ENCODE results near the gene C2orf42.
"Not testable (repeated sequence)": the region's sequence is repeated elsewhere in the genome, so short reads cannot be mapped to it uniquely, and the experiment has no call there.

Gene C2orf42

DNA sequence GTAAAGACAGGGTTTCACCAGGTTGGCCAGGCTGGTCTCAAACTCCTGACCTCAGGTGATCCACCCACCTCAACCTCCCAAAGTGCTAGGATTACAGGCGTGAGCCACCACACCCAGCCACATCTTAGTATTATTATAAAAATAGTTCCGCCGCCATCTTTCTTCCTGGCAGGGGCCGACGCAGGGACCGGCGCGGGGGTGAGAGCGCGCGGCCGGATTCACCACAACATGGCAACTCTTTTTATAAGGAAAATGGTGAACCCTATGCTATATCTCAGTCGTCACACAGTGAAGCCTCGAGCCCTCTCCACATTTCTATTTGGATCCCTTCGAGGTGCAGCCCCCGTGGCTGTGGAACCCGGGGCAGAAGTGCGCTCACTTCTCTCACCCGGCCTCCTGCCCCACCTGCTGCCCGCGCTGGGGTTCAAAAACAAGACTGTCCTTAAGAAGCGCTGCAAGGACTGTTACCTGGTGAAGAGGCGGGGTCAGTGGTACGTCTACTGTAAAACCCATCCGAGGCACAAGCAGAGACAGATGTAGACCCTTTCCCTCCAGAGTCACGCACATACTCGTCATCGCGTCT lies 88.4 kb downstream of the C2orf42 start:
- DNase-seq, result not testable (repeated sequence)

DNA sequence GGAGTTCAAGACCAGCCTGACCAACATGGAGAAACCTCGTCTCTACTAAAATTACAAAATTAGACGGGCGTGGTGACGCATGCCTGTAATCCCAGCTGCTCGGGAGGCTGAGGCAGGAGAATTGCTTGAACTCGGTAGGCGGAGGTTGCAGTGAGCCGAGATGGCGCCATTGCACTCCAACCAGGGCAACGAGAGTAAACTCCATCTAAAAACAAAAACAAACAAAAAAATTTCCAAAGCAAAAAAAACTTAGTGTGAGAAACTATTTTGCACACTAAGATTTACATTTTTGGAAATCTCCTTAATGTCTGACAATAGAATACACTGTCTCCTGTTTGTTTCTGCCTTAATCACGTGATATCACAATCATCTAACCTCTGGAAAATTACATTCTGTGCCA lies 89.1 kb downstream of the C2orf42 start:
- not testable (repeated sequence) for DNase-seq

DNA sequence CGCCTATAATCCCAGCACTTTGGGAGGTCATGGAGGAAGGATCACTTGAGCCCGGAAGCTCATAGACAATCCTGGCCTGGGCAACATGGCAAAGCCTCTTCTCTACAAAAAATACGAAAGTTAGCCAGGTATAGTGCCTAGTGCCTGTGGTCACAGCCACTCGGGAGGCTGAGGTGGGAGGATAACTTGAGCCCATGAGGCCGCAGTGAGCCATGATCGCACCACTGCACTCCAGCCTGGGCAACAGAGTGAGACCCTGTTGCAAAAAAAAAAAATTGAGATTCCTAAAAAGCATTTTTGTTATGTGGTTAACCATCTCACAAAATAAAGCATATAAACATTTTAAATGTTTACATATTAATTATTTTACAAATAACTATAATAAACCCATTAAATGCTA lies 89.6 kb downstream of the C2orf42 start:
- no peak for DNase-seq

Data from GDM1 (cell line).